PC-3 (cell line): ENCODE measurements around the gene CPT2. TPM values are rescaled to one million over a fixed set of nuclear protein-coding genes. Genes with fewer than 3 reads are reported as not detected.
A peak's percentile ranks its signal among the peaks of the same experiment; 100 is the strongest.

Source experiments
- ATAC-seq: fragments of 200-7000 bp; cut with Tn5 transposase; 2 replicates; pipeline ENCODE4 v1.9.1; 2020; ENCODE audit warnings: mild to moderate bottlenecking, moderate library complexity
- BruUV-seq: library from RNA; stranded (reverse); fragments of 400-500 nt; replicated peaks from 2 replicates; lab custom pipeline; 2021; lab: Mats Ljungman, UMichigan
- CTCF ChIA-PET: fragments of 300-600 bp; sonication (Branson Sonifier 250); formaldehyde crosslinking; loops from one replicate; lab custom pipeline; 2022; ENCODE audit warnings: antibody characterized with exemption; lab: Charles Lee
- POLR2A ChIA-PET: fragments of 300-600 bp; sonication (Branson Sonifier 250); formaldehyde crosslinking; loops from one replicate; lab custom pipeline; 2022; ENCODE audit warnings: antibody characterized with exemption; ENCODE audit not compliant: unreplicated experiment; lab: Charles Lee
- DNase-seq: peaks from one replicate; pipeline ENCODE4 v3.0.0-alpha.2; 2015
- H2AFZ ChIP-seq: fragments of 300-600 bp; sonication (generic); 2 replicates; pipeline ENCODE4 v1.6.0; 2016; ENCODE audit warnings: antibody characterized with exemption, low read length
- H3F3A ChIP-seq: fragments of 300-600 bp; sonication (generic); one replicate; pipeline ENCODE4 v1.6.0; 2017; ENCODE audit warnings: antibody characterized with exemption, low read length, control low read depth, mild to moderate bottlenecking; ENCODE audit not compliant: unreplicated experiment
- H3K27ac ChIP-seq: fragments of 300-600 bp; sonication (generic); 2 replicates; pipeline ENCODE4 v1.5.1; 2016; ENCODE audit warnings: mild to moderate bottlenecking, low read length
- H3K27me3 ChIP-seq: fragments of 300-600 bp; sonication (generic); 2 replicates; pipeline ENCODE4 v1.6.1; 2016; ENCODE audit warnings: low read length, mixed read lengths
- H3K36me3 ChIP-seq: fragments of 300-600 bp; sonication (generic); 2 replicates; pipeline ENCODE4 v1.6.1; 2016; ENCODE audit warnings: low read depth, mixed run types, low read length, mixed read lengths
- H3K4me1 ChIP-seq: fragments of 300-600 bp; sonication (generic); 2 replicates; pipeline ENCODE4 v1.5.1; 2016; ENCODE audit warnings: low read length; ENCODE audit not compliant: insufficient read depth
- H3K4me2 ChIP-seq: fragments of 300-600 bp; sonication (generic); 2 replicates; pipeline ENCODE4 v1.6.0; 2016; ENCODE audit warnings: low read length
- H3K4me3 ChIP-seq: fragments of 300-600 bp; sonication (generic); 2 replicates; pipeline ENCODE4 v1.5.1; 2016; ENCODE audit warnings: mild to moderate bottlenecking, low read length, mixed read lengths
- H3K79me2 ChIP-seq: fragments of 300-600 bp; sonication (generic); 2 replicates; pipeline ENCODE4 v1.6.1; 2017; ENCODE audit warnings: low read length, mixed read lengths
- H3K9ac ChIP-seq: fragments of 300-600 bp; sonication (generic); 2 replicates; pipeline ENCODE4 v1.6.0; 2016; ENCODE audit warnings: mild to moderate bottlenecking, low read length
- H3K9me2 ChIP-seq: fragments of 300-600 bp; sonication (generic); replicated peaks from 2 replicates; pipeline ENCODE4 v1.6.1; 2016; ENCODE audit warnings: mixed run types, low read length, mixed read lengths
- H3K9me3 ChIP-seq: fragments of 300-600 bp; sonication (generic); 2 replicates; pipeline ENCODE4 v1.6.1; 2016; ENCODE audit warnings: low read length, mixed read lengths
- H4K20me1 ChIP-seq: fragments of 300-600 bp; sonication (generic); 2 replicates; pipeline ENCODE4 v1.6.1; 2016; ENCODE audit warnings: low read length, mixed read lengths
- CTCF ChIP-seq: fragments of 300-600 bp; sonication (generic); conservative IDR thresholded peaks from 2 replicates; pipeline ENCODE4 v1.5.1; 2017; ENCODE audit warnings: antibody characterized with exemption, low read depth, mild to moderate bottlenecking, low read length
- EZH2 ChIP-seq: fragments of 300-600 bp; sonication (generic); IDR thresholded peaks from one replicate; pipeline ENCODE4 v1.6.1; 2017; ENCODE audit warnings: antibody characterized with exemption, mild to moderate bottlenecking, low read length; ENCODE audit not compliant: unreplicated experiment
- EZH2phosphoT487 ChIP-seq: fragments of 300-600 bp; sonication (generic); IDR thresholded peaks from 2 replicates; pipeline ENCODE4 v1.6.1; 2018; ENCODE audit warnings: mild to moderate bottlenecking, antibody characterized with exemption, low read length, borderline replicate concordance
- intact Hi-C: fragments of 100-400 bp; cut with micrococcal nuclease; formaldehyde crosslinking; loops from 2 replicates; pipeline ENCODE4 v1.9.0; 2023
- total RNA-seq: library from RNA; depleted of rRNA; stranded (reverse); fragments of >200 nt; gene quantifications from 2 replicates; pipeline ENCODE4 v1.2.3, GENCODE V29; 2014

Gene CPT2
- total RNA-seq, 1 experiment from 2014 or later, result 27.1 TPM

- ChIA-PET CTCF (no interaction called here), POLR2A (no interaction called here)
- H3K9ac ChIP-seq, result no peak overlapping the region
- H3K79me2 ChIP-seq, result no peaks in the 10 kb centered on the region
- no peaks in the 10 kb centered on the region for H3K36me3 ChIP-seq
- H3F3A ChIP-seq, result no peaks in the 10 kb centered on the region
- no peak overlapping the region for H3K4me2 ChIP-seq
- H4K20me1 ChIP-seq, result no peaks in the 10 kb centered on the region
- no peak overlapping the region for H3K4me3 ChIP-seq
- H3K27ac ChIP-seq, result no peak overlapping the region
- no peaks in the 10 kb centered on the region for H3K27me3 ChIP-seq
- peak; percentile 30; the same call in 1 of the 2 replicates for TF ChIP-seq CTCF
- no peak for TF ChIP-seq EZH2phosphoT487
- no peak overlapping the region for H2AFZ ChIP-seq
- ATAC-seq, result no peak
- no peaks in the 10 kb centered on the region for H3K9me2 ChIP-seq
- H3K4me1 ChIP-seq, result peaks cover 32% of the 10 kb centered on the region
- no peaks in the 10 kb centered on the region for H3K9me3 ChIP-seq
- BruUV-seq, result no TSS peak
- intact Hi-C loops, result loop anchor here (5.0 to 10.0 kb wide), 2 partner anchors 172 to 264 kb away; partner anchors contain the start of gene ECHDC2
- peak; percentile 34 for DNase-seq
Observed at GRCh38 chr1:53186533-53186932, 10.1 kb upstream of the CPT2 start.

- intact Hi-C loops, result loop anchor here (5.0 to 10.0 kb wide), 2 partner anchors 173 to 265 kb away; partner anchors contain the start of gene ECHDC2
Observed at GRCh38 chr1:53187401-53187800, 9.2 kb upstream of the CPT2 start.

More at GRCh38 chr1:53187401-53187800, 9.2 kb upstream of the CPT2 start:
- no peak for ATAC-seq
- ChIA-PET CTCF (no interaction called here), POLR2A (no interaction called here)
- Histone ChIP-seq H2AFZ (no peak overlapping the region), H3K4me3 (no peak overlapping the region), H3K9me3 (no peaks in the 10 kb centered on the region), H3K27me3 (no peaks in the 10 kb centered on the region), H3K36me3 (no peaks in the 10 kb centered on the region), H4K20me1 (no peaks in the 10 kb centered on the region), H3K27ac (no peak overlapping the region), H3K9ac (no peak overlapping the region), H3K79me2 (no peaks in the 10 kb centered on the region), H3K9me2 (no peaks in the 10 kb centered on the region), H3K4me2 (no peak overlapping the region), H3F3A (no peaks in the 10 kb centered on the region), H3K4me1 (peaks cover 23% of the 10 kb centered on the region)
- BruUV-seq, result no TSS peak
- TF ChIP-seq CTCF, result no peak
- TF ChIP-seq EZH2phosphoT487, result no peak
- TF ChIP-seq EZH2, result no peak
- DNase-seq, result peak; percentile 20
